Calu3 (cell line): ENCODE results near the gene EXOSC5. TPM values are rescaled to one million over a fixed set of nuclear protein-coding genes. Genes with fewer than 3 reads are reported as not detected.

ENCODE experiments used
- BruUV-seq: library from RNA; stranded (reverse); fragments of 400-500 nt; replicated peaks from 2 replicates; lab custom pipeline; 2021; lab: Mats Ljungman, UMichigan
- CTCF ChIA-PET: fragments of 300-600 bp; sonication (Branson Sonifier 250); formaldehyde crosslinking; loops from one replicate; lab custom pipeline; 2022; ENCODE audit warnings: antibody characterized with exemption; lab: Charles Lee
- DNase-seq: peaks from one replicate; pipeline ENCODE4 v3.0.0; 2022
- H3K27ac Mint-ChIP-seq: one replicate; pipeline ENCODE4 v1.8.0; 2022; ENCODE audit warnings: mixed read lengths; ENCODE audit not compliant: unreplicated experiment
- H3K27me3 Mint-ChIP-seq: one replicate; pipeline ENCODE4 v1.8.0; 2022; ENCODE audit warnings: mixed read lengths; ENCODE audit not compliant: unreplicated experiment
- H3K36me3 Mint-ChIP-seq: one replicate; pipeline ENCODE4 v1.8.0; 2022; ENCODE audit warnings: mild to moderate bottlenecking, moderate library complexity, mixed read lengths; ENCODE audit not compliant: insufficient read depth, unreplicated experiment
- H3K4me1 Mint-ChIP-seq: one replicate; pipeline ENCODE4 v1.8.0; 2022; ENCODE audit warnings: mild to moderate bottlenecking, low read depth, mixed read lengths; ENCODE audit not compliant: unreplicated experiment
- H3K4me3 Mint-ChIP-seq: one replicate; pipeline ENCODE4 v1.8.0; 2022; ENCODE audit warnings: mild to moderate bottlenecking, low read depth, moderate library complexity, mixed read lengths; ENCODE audit not compliant: unreplicated experiment
- H3K9me3 Mint-ChIP-seq: one replicate; pipeline ENCODE4 v1.8.0; 2022; ENCODE audit warnings: low read depth, mixed read lengths; ENCODE audit not compliant: unreplicated experiment
- CTCF ChIP-seq: fragments of 200-600 bp; IDR thresholded peaks from one replicate; pipeline ENCODE4 v1.8.0; 2022; ENCODE audit warnings: antibody characterized with exemption; ENCODE audit not compliant: unreplicated experiment
- intact Hi-C: fragments of 100-400 bp; cut with micrococcal nuclease; formaldehyde crosslinking; loops from one replicate; pipeline ENCODE4 v1.10.0; 2022; ENCODE audit not compliant: unreplicated experiment
- total RNA-seq: library from RNA; stranded (reverse); gene quantifications from 2 replicates; pipeline ENCODE4 v1.2.3, GENCODE V29; 2022

Gene EXOSC5
- total RNA-seq, 1 experiment from 2014 or later = 44.7 TPM

- Mint-ChIP-seq H3K9me3 (no peaks in the 10 kb centered on the region), H3K36me3 (peaks cover 38% of the 10 kb centered on the region), H3K27me3 (no peaks in the 10 kb centered on the region), H3K4me3 (no peak overlapping the region), H3K27ac (no peak overlapping the region), H3K4me1 (peaks cover 16% of the 10 kb centered on the region)
- no peak for TF ChIP-seq CTCF
- no peak for DNase-seq
- CTCF ChIA-PET = no interaction called here
- intact Hi-C loops = loop anchor here (10.0 kb wide), 1 partner anchor 79 kb away; the partner anchor contains the start of gene DMAC2
- no TSS peak for BruUV-seq
Observed at GRCh38 chr19:41355802-41356201, 41.4 kb downstream of the EXOSC5 start.

- TF ChIP-seq CTCF = no peak
- peaks cover 21% of the 10 kb centered on the region for H3K4me1 Mint-ChIP-seq
- H3K27me3 Mint-ChIP-seq = no peaks in the 10 kb centered on the region
- peak overlapping the region; percentile 32 for H3K27ac Mint-ChIP-seq
- no TSS peak for BruUV-seq
- CTCF ChIA-PET = no interaction called here
- H3K4me3 Mint-ChIP-seq = peak overlapping the region; percentile 19
- peaks cover 42% of the 10 kb centered on the region for H3K36me3 Mint-ChIP-seq
- intact Hi-C loops = loop anchor here (10.0 kb wide), 1 partner anchor 80 kb away; the partner anchor contains the start of gene DMAC2
- no peak for DNase-seq
- no peaks in the 10 kb centered on the region for H3K9me3 Mint-ChIP-seq
Observed at GRCh38 chr19:41355035-41355434, 42.1 kb downstream of the EXOSC5 start.

- Mint-ChIP-seq H3K4me3 (peak overlapping the region; percentile 89), H3K9me3 (no peaks in the 10 kb centered on the region), H3K27me3 (no peaks in the 10 kb centered on the region), H3K36me3 (peaks cover 42% of the 10 kb centered on the region), H3K4me1 (peaks cover 21% of the 10 kb centered on the region), H3K27ac (no peak overlapping the region)
- TF ChIP-seq CTCF = no peak
- CTCF ChIA-PET = interaction anchor here (1.1 kb wide), 1 partner anchor 35 kb away, joined by 3 read pairs; no protein-coding TSS in a partner anchor
- intact Hi-C loops = loop anchor here (10.0 kb wide), 1 partner anchor 80 kb away; the partner anchor contains the start of gene DMAC2
- no TSS peak for BruUV-seq
- DNase-seq = no peak
Observed at GRCh38 chr19:41354343-41354953, 42.7 kb downstream of the EXOSC5 start.

- peaks cover 21% of the 10 kb centered on the region for H3K4me1 Mint-ChIP-seq
- intact Hi-C loops = loop anchor here (10.0 kb wide), 1 partner anchor 81 kb away; the partner anchor contains the start of gene DMAC2
- TF ChIP-seq CTCF = peak; percentile 96
- peak within 1 kb of the TSS; percentile 89 for H3K4me3 Mint-ChIP-seq
- H3K27me3 Mint-ChIP-seq = no peaks in the 10 kb centered on the region
- TSS peak; percentile 90 for BruUV-seq
- peak; percentile 92 for DNase-seq
- H3K36me3 Mint-ChIP-seq = peaks cover 42% of the 10 kb centered on the region
- peak within 1 kb of the TSS; percentile 55 for H3K27ac Mint-ChIP-seq
- CTCF ChIA-PET = interaction anchor here (0.6 to 3.4 kb wide), 9 partner anchors 9 to 86 kb away, joined by 3 to 23 read pairs (median 5); partner anchors contain the start of gene B9D2
- no peaks in the 10 kb centered on the region for H3K9me3 Mint-ChIP-seq
Observed at GRCh38 chr19:41353466-41354342, 43.5 kb downstream of the EXOSC5 start, which contains the start of gene TGFB1. TGFB1 (minus strand) TSS chr19:41353922; CDS start chr19:41353044, 878 bp downstream.
